Measurements from ENCODE around the gene SPATA4. TPM values are rescaled to one million over a fixed set of nuclear protein-coding genes. Genes with fewer than 3 reads are reported as not detected.

SPATA4 gene
- total RNA-seq, 1 experiment from 2014 or later: 0.15 TPM

GRCh38 chr4:176139518-176139917 is 55.9 kb downstream of the SPATA4 start:
- Histone ChIP-seq H3K4me3 (ENCODE audit: low read length) (no peak overlapping the region), H3K9ac (ENCODE audit: low read length) (no peak overlapping the region), H3K9me3 (ENCODE audit: low read length) (no peaks in the 10 kb centered on the region), H3K79me2 (ENCODE audit: low read length) (no peaks in the 10 kb centered on the region), H3K36me3 (ENCODE audit: low read depth, low read length) (no peaks in the 10 kb centered on the region), H3K4me1 (ENCODE audit: insufficient read depth, low read length) (no peaks in the 10 kb centered on the region), H2AFZ (ENCODE audit: low read length) (no peak overlapping the region), H3K9me2 (replicated peaks; ENCODE audit: low read length) (no peaks in the 10 kb centered on the region), H3F3A (ENCODE audit: low read length, unreplicated experiment) (no peaks in the 10 kb centered on the region), H3K27me3 (ENCODE audit: low read length) (no peaks in the 10 kb centered on the region), H3K4me2 (ENCODE audit: low read length) (no peak overlapping the region), H3K27ac (ENCODE audit: low read length) (no peak overlapping the region), H4K20me1 (ENCODE audit: low read length) (no peaks in the 10 kb centered on the region)
- no TSS peak for BruUV-seq (replicated peaks)
- intact Hi-C loops (cut with micrococcal nuclease): no loop called here
- ChIA-PET CTCF (no interaction called here), POLR2A (ENCODE audit: unreplicated experiment) (no interaction called here)
- no peak for TF ChIP-seq EZH2 (IDR thresholded peaks at IDR 0.05; ENCODE audit: low read length, unreplicated experiment)
- no peak for TF ChIP-seq EZH2phosphoT487 (IDR thresholded peaks at IDR 0.05; ENCODE audit: borderline replicate concordance, low read length)
- no peak for TF ChIP-seq CTCF (conservative IDR thresholded peaks at IDR 0.05; ENCODE audit: low read depth, low read length)
- no peak for ATAC-seq
- DNase-seq: no peak

- no peaks in the 10 kb centered on the region for H3K36me3 ChIP-seq (ENCODE audit: low read depth, low read length)
- no peak overlapping the region for H2AFZ ChIP-seq (ENCODE audit: low read length)
- H3K27me3 ChIP-seq (ENCODE audit: low read length): no peaks in the 10 kb centered on the region
- H3K79me2 ChIP-seq (ENCODE audit: low read length): no peaks in the 10 kb centered on the region
- H3K9ac ChIP-seq (ENCODE audit: low read length): no peak overlapping the region
- no peaks in the 10 kb centered on the region for H3K4me1 ChIP-seq (ENCODE audit: insufficient read depth, low read length)
- H3K4me3 ChIP-seq (ENCODE audit: low read length): no peak overlapping the region
- H3F3A ChIP-seq (ENCODE audit: low read length, unreplicated experiment): no peaks in the 10 kb centered on the region
- DNase-seq (peak; percentile 53), ATAC-seq (peak; percentile 40)
- no peak for TF ChIP-seq EZH2phosphoT487 (IDR thresholded peaks at IDR 0.05; ENCODE audit: borderline replicate concordance, low read length)
- no peak for TF ChIP-seq CTCF (conservative IDR thresholded peaks at IDR 0.05; ENCODE audit: low read depth, low read length)
- no peaks in the 10 kb centered on the region for H4K20me1 ChIP-seq (ENCODE audit: low read length)
- ChIA-PET CTCF (no interaction called here), POLR2A (ENCODE audit: unreplicated experiment) (interaction anchor here (0.6 kb wide), 1 partner anchor 21 kb away, joined by 4 read pairs; no protein-coding TSS in a partner anchor)
- no peak overlapping the region for H3K27ac ChIP-seq (ENCODE audit: low read length)
- no peaks in the 10 kb centered on the region for H3K9me2 ChIP-seq (replicated peaks; ENCODE audit: low read length)
- H3K4me2 ChIP-seq (ENCODE audit: low read length): no peak overlapping the region
- no TSS peak for BruUV-seq (replicated peaks)
- intact Hi-C loops (cut with micrococcal nuclease): no loop called here
- H3K9me3 ChIP-seq (ENCODE audit: low read length): no peaks in the 10 kb centered on the region
Observed at GRCh38 chr4:176137631-176138030, 57.8 kb downstream of the SPATA4 start.

- Histone ChIP-seq H3K79me2 (ENCODE audit: low read length) (no peaks in the 10 kb centered on the region), H3K4me3 (ENCODE audit: low read length) (no peak overlapping the region), H4K20me1 (ENCODE audit: low read length) (no peaks in the 10 kb centered on the region), H3K4me2 (ENCODE audit: low read length) (no peak overlapping the region), H3K9me2 (replicated peaks; ENCODE audit: low read length) (no peaks in the 10 kb centered on the region), H3K27ac (ENCODE audit: low read length) (no peak overlapping the region), H3K9me3 (ENCODE audit: low read length) (no peaks in the 10 kb centered on the region), H3K36me3 (ENCODE audit: low read depth, low read length) (no peaks in the 10 kb centered on the region), H3K9ac (ENCODE audit: low read length) (no peak overlapping the region), H3F3A (ENCODE audit: low read length, unreplicated experiment) (no peaks in the 10 kb centered on the region), H2AFZ (ENCODE audit: low read length) (no peak overlapping the region), H3K4me1 (ENCODE audit: insufficient read depth, low read length) (no peaks in the 10 kb centered on the region), H3K27me3 (ENCODE audit: low read length) (no peaks in the 10 kb centered on the region)
- ChIA-PET POLR2A (ENCODE audit: unreplicated experiment) (no interaction called here), CTCF (no interaction called here)
- ATAC-seq (no peak), DNase-seq (no peak)
- intact Hi-C loops (cut with micrococcal nuclease): no loop called here
- no TSS peak for BruUV-seq (replicated peaks)
- TF ChIP-seq EZH2 (IDR thresholded peaks at IDR 0.05; ENCODE audit: low read length, unreplicated experiment) (no peak), CTCF (conservative IDR thresholded peaks at IDR 0.05; ENCODE audit: low read depth, low read length) (no peak), EZH2phosphoT487 (IDR thresholded peaks at IDR 0.05; ENCODE audit: borderline replicate concordance, low read length) (no peak)
Observed at GRCh38 chr4:176134670-176135069, 60.7 kb downstream of the SPATA4 start.

Other genes with a start within 250 kb of the SPATA4 start
- gene WDR17, start 129.7 kb downstream of the SPATA4 start, total RNA-seq (2014; rRNA removed): 0.69 and 1.3 TPM in 2 replicates
- not detected in 2 replicates for gene ASB5, start 73.6 kb upstream of the SPATA4 start, total RNA-seq (2014; rRNA removed)
- gene SPCS3, start 124.4 kb upstream of the SPATA4 start, total RNA-seq (2014; rRNA removed): 42.4 and 56.1 TPM in 2 replicates

Data from PC-3 (cell line).